HG02610 (cell line): Measurements from ENCODE around the gene RIN3.

Experiments used
- ATAC-seq: cut with Tn5 transposase; IDR thresholded peaks from one replicate; pipeline ENCODE4 v1.9.1; 2021; ENCODE audit warnings: mild to moderate bottlenecking, moderate library complexity; ENCODE audit not compliant: unreplicated experiment

The RIN3 gene

DNA sequence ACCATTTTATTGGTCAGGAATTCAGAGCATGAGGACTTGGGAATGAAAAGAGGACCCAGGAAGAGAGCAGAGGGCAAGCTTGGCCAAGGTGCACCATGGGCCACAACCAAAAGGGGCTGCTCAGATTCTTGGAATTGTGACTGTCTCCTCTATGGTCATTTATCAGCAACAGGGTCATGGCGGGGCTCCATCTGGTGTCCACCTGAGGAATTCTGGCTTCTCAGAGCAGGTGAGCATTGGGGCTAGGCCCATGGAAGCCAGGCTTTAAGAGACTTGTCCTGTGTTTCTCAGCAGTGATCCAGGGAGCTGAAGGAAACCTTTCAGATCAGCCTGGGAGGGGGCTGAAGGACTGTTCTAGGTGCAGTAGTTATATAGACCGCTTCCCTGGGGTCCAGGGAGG is 2.6 kb upstream of the RIN3 start:
- no peak for ATAC-seq

DNA sequence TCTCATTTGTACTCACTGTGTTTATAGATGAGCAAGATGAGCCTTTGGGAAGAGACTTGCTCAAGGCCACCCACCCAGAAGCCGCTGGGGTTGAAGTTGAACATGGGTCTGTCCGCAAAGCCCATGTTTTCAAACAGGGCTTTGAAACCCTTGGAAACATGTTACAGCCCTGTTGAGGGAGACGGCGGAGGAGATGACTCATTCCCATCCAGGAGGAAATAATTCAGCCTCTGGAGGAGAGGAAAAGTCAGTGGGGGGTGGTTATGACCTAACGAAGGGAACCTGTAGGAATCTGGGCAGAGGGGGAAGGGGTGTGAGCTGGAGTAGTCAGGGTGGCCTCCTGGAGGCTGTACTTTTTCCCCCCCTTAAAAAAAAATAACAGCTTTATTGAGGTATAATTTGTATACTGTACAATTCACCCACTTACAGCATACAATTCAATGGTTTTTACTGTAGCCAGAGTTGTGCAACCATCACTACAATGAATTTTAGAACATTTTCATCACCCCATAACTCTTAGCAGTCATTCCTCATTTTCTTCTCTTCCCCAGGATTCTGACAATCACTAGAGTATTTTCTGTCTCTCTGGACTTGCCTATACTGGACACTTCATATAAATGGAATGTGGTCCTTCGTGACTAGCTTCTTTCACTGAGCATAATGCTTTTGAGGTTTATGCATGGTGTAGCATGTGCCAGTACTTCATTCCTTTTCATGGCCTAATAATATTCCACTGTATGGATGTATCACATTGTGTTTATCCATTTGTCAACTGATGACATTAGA is 1.9 kb upstream of the RIN3 start:
- no peak for ATAC-seq

DNA sequence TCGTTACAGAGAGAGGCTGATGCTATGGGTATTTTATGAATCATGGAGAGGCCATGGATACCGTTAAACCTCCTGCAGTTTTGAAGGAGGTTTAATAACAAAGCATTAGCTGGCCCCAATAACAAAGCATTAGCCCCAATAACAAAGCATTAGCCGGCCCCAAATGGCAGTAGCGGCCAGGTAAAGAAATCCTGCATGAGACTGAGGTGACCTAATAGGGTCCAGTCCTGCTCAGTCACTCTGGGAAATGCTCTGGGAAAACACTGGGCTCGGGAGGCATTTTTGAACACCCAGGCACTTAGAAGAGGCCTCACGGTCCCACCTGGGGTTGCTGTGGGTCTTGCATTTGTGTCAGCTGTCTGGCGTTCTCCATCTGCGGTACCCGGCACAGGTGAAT is 776 bp upstream of the RIN3 start:
- ATAC-seq, result no peak

DNA sequence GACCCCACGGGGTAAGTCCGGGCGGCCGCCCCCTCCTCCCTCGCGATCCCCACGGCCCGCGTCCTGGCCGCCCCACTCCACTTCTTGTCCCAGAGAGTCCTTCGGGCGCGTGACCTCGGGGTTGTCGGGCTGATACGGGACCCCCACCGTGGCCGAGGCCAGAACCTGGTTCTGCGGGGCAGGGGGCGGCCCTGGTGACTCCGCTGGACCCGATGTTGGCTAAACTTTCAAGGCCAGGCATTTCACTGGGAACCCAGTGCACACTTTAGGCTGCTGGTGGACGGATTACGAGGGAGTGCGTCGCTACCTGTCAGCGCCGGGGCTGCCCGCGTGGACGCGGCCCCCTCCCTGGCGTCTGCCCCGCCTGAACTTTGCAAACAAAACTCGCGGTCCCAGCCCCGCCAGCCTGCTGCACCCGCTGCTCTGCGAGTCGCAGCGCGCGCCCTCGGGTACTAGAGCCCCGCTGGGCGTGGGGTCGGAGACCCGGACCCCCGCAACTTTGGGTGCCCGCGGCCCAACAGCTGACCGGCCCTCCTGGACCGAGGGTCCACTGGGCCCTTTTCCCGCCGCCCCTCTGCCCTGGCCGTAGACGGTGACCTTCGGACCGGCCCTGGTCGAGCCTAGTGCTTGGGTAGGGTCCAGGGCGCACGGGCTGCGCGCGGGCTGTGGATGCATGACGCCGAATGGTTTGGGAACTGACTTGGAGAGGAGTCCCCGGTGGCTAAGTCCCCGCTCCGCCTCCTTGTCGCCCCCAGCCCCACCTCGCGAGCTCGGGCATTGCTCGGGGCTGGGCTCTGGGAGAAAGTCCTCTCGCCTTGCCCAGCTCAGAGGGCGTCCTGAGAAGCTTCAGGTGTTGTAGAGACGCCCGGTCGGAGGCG is 624 bp downstream of the RIN3 start:
- peak; percentile 15 for ATAC-seq

DNA sequence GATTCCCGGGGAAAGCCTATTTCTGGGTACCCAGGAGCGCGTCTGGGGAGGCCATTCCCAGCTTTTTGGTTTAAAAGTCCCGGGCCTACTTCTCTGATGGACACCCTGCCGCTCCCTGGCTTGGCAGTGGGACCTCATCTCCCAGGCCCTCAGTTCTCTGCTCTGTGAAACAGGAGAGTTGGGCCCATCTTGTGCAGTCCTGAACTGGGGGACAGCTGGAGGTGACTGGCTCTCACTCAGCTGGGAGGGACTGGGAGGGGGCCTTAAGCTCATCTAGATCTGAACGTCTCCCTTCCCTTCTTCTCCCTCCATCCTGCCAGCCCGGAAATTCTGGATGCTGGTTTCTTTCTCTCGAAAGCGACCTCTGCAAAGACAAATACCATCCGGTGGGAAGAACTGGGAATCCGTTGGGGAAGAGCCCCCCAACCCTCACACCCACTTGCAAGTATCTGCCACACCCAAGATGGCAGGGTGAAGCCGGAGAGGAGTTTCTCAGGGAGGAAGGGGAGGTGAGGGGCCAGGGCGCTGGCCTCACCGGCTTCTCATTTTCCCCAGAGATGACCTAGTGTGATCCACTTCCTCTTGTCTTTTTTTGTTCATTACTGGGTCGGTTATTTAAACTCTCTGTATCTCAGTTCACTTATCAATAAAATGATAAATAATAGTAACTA is 1.4 kb downstream of the RIN3 start:
- no peak for ATAC-seq

DNA sequence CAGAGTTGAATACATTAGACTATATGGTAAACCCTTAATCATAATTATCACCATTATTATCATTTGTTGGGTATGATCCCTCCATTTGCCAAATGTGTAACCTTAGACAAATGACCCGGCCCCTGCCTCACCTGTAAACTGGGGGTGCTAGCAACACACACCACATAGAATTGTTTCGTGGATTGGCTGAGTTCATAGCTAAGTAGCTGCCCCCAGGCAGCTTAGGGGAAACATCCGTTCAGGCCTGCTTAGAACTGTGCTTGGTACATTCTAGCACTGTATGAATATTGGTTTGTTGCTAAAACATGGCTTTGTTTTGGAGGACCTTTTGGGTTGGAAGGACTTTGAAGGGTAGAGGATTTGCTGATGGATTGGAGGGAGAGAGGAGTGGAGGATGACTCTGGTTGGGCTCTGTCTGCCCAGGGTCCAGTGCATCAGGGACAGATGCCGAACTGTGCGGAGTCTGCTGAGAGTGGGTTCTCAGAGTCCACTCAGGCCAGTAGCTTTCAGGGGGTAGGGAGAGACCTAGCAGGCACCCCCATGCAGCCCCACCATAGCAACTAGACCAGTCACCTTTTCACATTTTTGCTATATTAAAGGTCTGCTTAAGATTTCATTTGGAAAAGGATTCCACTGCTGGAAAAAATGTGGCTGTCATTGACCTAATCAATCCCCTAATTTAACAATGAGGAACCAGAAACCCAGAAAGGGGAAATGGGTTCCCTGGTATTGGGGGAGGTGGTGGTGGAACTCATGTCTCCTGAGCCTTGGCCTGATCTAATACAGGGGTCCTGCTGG is 2.2 kb downstream of the RIN3 start:
- ATAC-seq, result no peak

DNA sequence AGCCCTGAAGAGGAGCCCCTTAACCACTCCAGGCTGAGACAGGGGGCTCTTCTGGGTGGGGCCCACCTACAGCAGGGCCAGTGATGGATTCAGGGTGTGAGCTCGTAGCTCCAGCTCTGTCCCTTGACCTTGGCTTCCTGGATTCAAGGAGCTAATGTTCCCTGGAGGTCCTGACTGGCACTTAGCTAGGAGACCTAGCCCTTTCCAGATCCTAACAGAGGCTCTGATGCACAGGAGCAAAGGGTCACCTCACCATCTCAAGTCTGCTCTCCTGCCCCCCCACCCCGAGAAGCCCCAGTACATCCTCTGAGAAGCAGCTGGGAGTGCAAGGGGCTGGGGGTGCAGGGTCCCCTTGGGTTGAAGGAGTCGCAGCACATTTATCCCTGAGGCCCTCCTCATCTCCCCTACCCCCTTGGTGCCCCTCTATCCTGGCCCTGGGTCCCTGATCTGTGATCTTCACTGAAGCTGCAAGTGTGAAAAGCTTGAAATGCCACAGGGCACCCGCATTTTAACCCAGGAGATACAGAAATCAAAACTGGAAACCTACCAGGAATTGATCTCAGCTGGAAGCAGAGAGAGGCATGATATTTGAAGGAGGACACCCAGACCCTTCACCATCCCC is 2.9 kb downstream of the RIN3 start:
- ATAC-seq, result no peak

DNA sequence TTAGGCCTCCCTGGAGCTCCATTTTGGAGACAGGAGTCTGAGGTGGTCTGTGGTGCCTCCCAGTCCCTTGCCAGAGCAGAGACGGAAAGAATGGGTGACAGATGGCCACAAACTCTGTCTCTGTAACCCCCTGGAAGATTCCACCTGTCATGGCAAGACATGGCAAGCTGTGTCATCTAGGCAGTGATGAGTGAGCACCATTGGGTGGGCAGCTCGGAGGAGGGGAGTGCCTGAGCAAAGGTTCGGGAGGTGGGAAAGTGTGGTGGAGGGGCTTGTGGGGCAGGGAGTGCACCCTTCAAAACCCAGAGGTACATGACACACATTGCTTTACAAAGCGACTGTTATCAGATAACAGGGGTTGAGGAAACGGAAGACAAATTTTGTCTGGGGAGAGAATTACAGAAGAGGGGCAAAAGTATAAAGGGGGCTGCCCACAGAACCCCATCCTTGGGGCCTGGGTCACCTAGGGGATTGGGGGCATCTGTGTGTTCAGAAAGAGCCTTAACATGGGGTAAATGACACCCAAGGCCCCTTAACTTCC is 3.5 kb downstream of the RIN3 start:
- ATAC-seq, result no peak

DNA sequence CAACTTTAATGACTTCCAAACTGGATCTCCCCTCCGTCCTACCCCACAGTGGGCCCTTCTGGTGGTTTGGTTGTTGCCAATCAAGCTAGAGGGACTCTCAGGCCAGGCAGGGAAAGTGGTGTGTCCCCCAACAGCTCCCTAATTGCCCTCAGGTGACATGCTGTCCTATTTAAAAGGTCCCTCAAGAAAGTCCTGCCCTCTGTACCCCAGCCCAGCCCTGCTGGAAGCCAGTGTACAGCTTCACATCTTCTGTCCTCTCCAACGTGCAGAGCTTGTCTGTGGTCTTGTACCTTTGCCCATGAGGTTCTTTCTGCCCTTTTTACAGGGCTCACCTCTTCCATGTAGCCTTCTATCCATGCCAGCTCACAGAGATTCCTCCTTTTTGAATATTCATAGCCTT is 4.2 kb downstream of the RIN3 start:
- no peak for ATAC-seq

DNA sequence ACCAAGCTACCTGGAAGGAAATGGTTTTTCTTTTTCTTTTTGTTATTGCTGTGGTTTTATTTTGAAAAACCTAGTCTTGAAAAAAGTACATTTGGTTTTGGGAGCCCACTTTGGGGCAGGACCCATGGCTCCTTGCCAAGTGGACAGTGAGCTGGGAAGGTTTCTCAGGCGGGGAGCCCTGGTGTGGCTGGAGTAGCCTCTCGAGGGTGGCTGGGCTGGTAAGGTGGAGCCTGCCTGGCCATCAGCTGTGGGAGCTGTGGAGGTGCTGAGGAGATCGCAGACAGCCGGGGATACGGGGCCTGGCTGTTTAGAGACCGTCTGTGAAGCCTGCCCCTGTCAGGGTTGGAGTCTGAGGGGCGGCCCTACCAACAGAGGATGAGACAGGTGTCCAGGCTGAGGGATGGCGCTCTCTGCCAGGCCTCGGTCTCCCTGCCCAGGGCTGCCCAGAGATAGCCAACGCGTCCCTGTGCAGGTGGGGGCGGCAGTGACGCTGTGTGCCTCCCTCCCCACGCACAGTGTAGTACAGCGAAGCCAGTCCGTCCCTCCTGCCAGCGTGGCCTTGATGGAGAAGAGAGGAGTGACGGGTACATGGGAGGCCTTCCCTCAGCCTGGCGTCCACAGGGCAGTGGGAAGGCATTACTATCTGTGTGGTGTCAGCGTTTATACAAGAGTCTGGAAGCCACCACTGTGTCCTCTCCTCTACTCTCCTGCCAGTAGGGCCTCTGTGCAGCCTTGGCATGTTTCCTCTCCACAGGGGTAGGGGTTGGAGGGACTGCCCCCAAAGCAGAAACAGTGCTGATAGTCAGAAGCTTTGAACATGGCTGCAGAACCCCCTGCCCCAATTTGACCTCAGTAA is 5.9 kb downstream of the RIN3 start:
- peak; percentile 8 for ATAC-seq

DNA sequence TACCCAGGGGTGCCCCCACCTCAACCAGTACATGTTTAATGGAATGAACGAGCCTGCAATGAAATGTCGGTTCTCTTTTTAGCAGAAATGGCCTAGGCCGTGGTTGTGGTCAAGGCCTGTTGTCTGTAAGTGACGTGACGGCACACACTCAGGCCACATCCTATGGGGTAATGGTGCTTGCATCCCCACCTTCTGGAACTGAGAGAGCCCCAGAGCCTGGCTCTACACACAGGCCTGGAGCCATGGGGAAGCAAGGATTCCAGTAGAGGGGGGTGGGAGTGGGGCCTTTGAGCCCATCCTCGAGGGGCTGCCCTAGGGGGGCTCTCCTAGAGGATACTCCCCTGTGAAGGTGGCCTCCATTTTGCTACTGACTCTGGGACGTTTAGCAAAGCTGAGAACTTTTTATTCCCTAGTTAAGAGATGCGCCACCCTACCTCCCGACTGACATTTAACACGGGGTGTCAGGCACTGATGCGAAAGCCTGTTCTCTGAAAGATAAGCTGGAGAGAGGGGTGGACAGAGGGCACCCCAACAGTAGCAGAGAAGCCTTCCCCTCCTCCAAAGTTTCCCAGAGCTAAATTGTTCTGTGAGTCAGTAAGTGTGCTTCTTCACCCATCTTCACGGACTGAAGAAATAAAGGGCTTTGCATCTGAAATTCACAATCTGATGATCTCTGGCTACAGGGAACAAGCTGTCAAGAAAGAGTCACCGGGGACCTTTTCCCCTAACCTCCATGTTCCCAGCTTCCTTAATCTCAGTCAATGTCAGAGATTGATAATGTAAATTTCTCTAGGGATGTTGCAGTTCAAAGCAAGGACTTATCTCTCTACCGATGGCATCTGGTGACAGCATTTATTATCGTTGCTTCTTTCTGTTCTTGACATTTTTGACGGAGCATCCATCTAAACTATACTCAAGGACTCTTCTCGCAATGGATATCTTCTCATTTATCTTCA is 6.8 kb downstream of the RIN3 start:
- peak; percentile 41 for ATAC-seq

DNA sequence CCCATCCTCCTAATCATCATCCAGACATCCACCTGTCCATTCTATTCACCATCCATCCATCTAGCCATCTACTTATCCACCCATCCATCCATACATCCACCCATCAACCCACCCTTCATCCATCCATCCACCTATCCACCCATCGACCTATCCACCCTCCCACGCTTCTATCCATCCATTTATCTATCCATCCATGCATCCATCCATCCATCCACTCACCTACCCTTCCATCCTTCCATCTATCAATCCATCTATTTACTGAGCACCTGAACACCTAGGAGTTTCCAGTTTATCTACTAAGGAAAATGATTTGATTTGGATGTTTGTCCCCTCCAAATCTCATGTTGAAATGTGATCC is 7.5 kb downstream of the RIN3 start:
- no peak for ATAC-seq

DNA sequence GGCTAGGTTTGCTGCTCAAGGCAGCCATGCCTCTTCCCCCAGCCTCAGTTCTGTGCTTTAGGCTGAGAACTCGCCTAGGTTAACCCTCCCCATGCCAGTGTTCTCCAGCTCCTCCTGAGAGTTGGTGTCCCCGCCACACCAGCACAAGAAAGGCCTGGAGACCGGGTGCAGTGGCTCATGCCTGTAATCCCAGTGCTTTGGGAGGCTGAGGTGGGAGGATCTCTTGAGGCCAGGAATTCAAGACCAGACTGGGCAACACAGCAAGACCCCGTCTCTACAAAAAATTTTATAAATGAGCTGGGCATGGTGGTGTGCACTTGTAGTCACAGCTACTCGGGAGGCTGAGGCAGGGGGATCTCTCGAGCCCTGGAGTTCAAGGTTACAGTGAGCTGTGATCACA is 10.2 kb downstream of the RIN3 start:
- ATAC-seq, result no peak

DNA sequence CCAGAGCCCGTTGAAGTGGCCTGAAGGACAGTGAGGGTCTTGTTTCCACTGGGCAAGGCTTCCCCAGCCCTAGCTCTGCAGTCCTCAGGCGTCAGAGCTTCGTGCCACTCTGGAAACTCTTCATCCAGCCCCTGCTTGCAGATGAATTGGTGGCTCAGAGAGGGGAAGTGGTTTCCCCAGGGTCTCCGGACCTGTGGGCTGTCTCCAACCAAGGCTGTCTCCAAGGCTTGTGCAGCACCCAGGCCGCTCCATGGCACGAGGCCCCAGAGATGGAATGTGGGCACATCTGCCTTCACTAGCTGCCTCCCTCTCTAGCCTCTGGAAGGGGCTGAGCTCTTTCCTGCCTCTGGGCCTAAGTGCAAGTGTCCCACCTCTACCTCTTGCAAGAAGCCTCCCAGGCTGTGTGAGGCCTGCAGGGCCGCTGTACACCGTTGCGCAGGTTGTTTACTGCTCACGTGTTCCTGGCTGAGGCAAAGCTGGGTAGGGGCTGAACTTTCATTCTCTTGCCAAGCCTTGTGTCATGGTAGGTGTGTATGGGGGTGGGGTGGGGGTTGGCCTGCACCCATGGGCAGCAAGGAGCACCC is 11.1 kb downstream of the RIN3 start:
- ATAC-seq, result no peak

DNA sequence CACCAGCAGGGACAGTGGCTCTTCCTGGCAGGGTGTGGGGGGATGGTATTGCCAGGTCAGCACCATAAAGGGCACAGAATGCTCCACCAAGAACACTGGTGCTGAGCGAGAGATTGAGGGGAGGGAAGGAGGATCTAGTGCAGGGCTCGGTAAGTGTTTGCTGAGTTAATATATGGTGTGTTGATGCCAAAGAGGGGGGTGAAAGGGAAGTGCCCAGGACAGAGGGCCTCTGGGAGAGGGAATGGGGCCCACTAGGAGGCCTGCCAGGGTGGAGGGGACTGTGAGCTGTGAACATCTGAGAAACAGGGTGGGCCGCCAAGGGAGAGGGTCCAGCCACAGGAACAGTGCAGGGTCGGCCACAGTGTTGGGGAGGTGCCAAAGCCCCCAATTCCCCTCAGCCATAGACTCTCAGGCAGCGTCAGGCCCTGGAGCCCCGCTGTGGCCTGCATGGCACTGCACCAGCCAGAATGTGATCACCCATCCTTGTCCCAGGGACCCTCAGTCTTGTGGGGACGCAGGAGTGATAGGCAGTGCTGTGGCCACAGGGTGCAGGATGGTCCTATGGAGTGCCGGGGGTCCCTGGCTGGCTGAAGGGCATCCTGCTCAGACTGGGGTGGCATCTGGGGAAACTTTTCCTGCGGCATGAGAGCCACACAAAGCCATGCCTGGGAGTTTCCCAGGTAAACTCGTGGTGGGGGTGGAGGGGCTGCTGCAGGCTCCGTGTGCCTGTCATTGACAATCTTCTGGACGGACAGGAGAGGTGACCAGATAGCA is 11.9 kb downstream of the RIN3 start:
- ATAC-seq, result no peak

DNA sequence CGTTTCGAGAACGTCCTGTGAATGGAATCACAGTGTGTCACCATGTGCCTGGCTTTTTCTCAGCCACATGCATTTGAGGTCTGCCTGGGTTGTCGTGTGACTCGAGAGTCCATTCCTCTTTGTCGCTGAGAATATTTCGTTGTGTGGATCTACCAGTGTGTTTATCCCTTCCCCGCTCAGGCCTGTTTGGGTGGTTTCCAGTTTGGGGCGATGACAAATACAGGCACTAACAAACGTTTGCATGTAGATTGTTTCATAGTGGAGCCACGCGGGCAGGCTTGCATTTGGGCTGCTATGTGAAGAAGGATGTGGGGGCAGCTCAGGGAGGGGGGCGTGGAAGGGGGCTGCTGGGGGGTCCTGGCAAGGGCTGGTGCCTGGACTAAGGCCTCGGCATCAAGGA is 14.1 kb downstream of the RIN3 start:
- ATAC-seq, result no peak

DNA sequence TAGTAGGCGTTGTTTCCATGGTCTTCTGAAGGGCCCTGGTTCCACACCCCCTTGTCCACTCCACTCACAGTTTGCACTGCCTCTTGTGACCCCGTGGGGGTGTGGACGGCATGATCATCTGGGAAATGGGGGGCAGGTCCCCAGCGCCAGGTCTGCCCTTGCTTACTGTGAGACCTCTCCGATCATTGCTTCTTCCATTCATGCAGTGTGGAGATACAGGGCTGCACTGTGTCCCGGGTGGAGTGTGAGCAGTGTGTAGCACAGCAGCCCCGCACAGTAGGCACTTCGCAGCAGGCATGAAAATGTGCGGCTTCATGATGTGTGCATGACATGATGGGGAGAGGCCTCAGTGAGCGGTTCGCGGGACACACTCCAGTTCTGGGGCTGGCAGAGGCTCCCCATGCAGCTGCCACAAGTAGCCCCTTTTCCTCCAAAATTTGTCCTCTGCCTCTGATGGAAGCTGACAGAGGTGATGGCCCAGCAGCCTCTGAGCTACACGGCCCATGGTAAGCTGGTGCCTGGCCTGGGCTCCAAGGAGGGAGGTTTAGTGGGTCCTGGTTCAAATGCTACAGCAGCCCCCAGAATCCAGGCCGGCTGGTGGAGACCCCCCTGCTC is 15.0 kb downstream of the RIN3 start:
- ATAC-seq, result no peak
